OCI-LY3 (cell line): Measurements from ENCODE around the gene HOOK2.
"Not testable (repeated sequence)": the region's sequence is repeated elsewhere in the genome, so short reads cannot be mapped to it uniquely, and the experiment has no call there.

ENCODE experiments used
- H2AFZ ChIP-seq: fragments of 200-600, 300-600 bp; shearing (Covaris generic); 2 replicates; pipeline ENCODE4 v1.6.0; 2014; ENCODE audit warnings: antibody characterized with exemption, low read depth, low read length
- H3K27ac ChIP-seq: fragments of 200-600, 300-600 bp; sonication (generic); 2 replicates; pipeline ENCODE4 v1.5.1; 2014; ENCODE audit warnings: mild to moderate bottlenecking, low read length, moderate library complexity, mixed read lengths
- H3K27me3 ChIP-seq: fragments of 200-600, 300-600 bp; sonication (generic); 2 replicates; pipeline ENCODE4 v1.6.1; 2014; ENCODE audit warnings: low read depth, low read length, mixed read lengths
- H3K36me3 ChIP-seq: fragments of 200-600, 300-600 bp; sonication (generic); replicated peaks from 2 replicates; pipeline ENCODE3; 2014; ENCODE audit warnings: low read depth, low read length, mixed read lengths
- H3K4me1 ChIP-seq: fragments of 300-600, 200-600 bp; sonication (generic); 2 replicates; pipeline ENCODE4 v1.6.1; 2014; ENCODE audit warnings: low read length, mixed read lengths
- H3K4me2 ChIP-seq: fragments of 200-600, 300-600 bp; sonication (generic); 2 replicates; pipeline ENCODE4 v1.6.1; 2014; ENCODE audit warnings: low read length, mixed read lengths
- H3K4me3 ChIP-seq: fragments of 300-600, 200-600 bp; sonication (generic); 2 replicates; pipeline ENCODE4 v1.5.1; 2014; ENCODE audit warnings: antibody characterized with exemption, mild to moderate bottlenecking, low read length, moderate library complexity
- H3K79me2 ChIP-seq: fragments of 300-600, 200-600 bp; shearing (Covaris generic); 2 replicates; pipeline ENCODE4 v1.6.1; 2014; ENCODE audit warnings: mild to moderate bottlenecking, low read length, mixed read lengths
- H3K9ac ChIP-seq: fragments of 300-600, 200-600 bp; shearing (Covaris generic); 2 replicates; pipeline ENCODE4 v1.6.0; 2014; ENCODE audit warnings: mild to moderate bottlenecking, low read length, moderate library complexity
- H3K9me3 ChIP-seq: fragments of 200-600, 300-600 bp; shearing (Covaris generic); 2 replicates; pipeline ENCODE4 v1.6.1; 2014; ENCODE audit warnings: low read length, mixed read lengths; ENCODE audit not compliant: insufficient read depth
- H4K20me1 ChIP-seq: fragments of 200-600, 300-600 bp; sonication (generic); 2 replicates; pipeline ENCODE4 v1.6.1; 2016; ENCODE audit warnings: low read length, mixed read lengths; ENCODE audit not compliant: insufficient read depth
- EZH2phosphoT487 ChIP-seq: fragments of 200-600 bp; shearing (Covaris generic); IDR thresholded peaks from 2 replicates; pipeline ENCODE4 v1.6.1; 2018; ENCODE audit warnings: antibody characterized with exemption, mixed run types, low read depth
- TF ChIP-seq, protein P1 (sequence below): fragments of 200-600, 300-600 bp; sonication (generic); IDR thresholded peaks from 2 replicates; pipeline ENCODE4 v1.5.1; 2014; ENCODE audit warnings: antibody characterized with exemption, low read length, low read depth

Gene HOOK2

DNA sequence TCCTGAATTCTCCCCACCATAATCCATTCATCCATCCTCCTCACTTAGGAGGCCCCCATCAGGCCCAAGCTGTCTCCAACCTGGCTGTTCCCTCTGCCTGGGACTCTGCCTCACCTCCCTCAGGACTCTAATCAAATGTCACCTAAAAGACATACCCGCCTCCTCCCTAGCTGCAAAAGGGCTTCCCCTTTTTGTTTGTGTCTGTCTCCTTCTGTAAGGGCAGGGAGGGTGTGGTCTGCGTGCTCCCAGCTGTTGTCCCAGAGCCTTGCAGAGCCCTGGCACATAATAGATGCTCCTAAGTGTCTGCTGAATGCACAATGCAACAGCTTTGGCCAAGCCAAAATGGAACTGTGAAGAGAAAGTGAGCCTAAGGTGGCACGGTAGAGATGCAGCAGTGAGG is 45.3 kb downstream of the HOOK2 start:
- no peak overlapping the region for H3K4me3 ChIP-seq
- H3K36me3 ChIP-seq: peaks cover 42% of the 10 kb centered on the region
- H2AFZ ChIP-seq: no peak overlapping the region
- H4K20me1 ChIP-seq: peaks cover 37% of the 10 kb centered on the region
- H3K9ac ChIP-seq: no peak overlapping the region
- H3K79me2 ChIP-seq: peaks cover 58% of the 10 kb centered on the region
- TF ChIP-seq, protein P1, sequence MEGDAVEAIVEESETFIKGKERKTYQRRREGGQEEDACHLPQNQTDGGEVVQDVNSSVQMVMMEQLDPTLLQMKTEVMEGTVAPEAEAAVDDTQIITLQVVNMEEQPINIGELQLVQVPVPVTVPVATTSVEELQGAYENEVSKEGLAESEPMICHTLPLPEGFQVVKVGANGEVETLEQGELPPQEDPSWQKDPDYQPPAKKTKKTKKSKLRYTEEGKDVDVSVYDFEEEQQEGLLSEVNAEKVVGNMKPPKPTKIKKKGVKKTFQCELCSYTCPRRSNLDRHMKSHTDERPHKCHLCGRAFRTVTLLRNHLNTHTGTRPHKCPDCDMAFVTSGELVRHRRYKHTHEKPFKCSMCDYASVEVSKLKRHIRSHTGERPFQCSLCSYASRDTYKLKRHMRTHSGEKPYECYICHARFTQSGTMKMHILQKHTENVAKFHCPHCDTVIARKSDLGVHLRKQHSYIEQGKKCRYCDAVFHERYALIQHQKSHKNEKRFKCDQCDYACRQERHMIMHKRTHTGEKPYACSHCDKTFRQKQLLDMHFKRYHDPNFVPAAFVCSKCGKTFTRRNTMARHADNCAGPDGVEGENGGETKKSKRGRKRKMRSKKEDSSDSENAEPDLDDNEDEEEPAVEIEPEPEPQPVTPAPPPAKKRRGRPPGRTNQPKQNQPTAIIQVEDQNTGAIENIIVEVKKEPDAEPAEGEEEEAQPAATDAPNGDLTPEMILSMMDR: no peak
- TF ChIP-seq EZH2phosphoT487: no peak
- H3K4me2 ChIP-seq: no peak overlapping the region
- H3K9me3 ChIP-seq: no peaks in the 10 kb centered on the region
- no peaks in the 10 kb centered on the region for H3K27me3 ChIP-seq
- H3K4me1 ChIP-seq: peaks cover 15% of the 10 kb centered on the region
- H3K27ac ChIP-seq: no peak overlapping the region

DNA sequence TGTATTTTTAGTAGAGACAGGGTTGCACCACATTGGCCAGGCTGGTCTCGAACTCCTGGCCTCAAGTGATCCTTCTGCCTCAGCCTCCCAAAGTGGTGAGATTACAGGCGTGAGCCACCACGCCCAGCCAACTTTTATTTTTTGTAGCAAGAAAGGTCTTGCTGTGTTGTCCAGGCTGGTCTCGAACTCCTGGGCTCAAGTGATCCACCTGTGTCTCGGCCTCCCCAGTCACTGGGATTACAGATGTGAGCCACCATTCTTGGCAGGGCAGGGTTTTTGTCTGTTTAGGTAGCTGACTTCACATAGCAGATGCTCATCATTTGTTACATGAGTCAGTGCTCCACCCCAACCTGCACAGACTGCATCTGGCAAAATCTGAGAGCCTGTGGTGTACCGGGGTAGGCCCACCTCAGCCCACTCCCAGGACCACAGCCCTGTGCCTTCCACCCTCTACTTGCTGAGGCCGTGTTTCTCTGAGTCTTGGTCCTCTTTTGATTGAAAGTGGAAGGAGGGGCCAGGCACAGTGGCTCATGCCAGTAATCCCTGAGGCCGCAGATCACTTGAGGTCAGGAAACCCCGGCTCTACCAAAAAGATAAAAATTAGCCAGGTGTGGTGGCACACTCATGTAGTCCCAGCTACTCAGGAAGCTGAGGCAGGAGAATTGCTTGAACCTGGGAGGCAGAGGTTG is 47.5 kb downstream of the HOOK2 start:
- no peaks in the 10 kb centered on the region for H3K9me3 ChIP-seq
- H3K36me3 ChIP-seq: peaks cover 42% of the 10 kb centered on the region
- no peak for TF ChIP-seq EZH2phosphoT487
- TF ChIP-seq, protein P1: no peak
- no peak overlapping the region for H2AFZ ChIP-seq
- no peak overlapping the region for H3K4me3 ChIP-seq
- no peak overlapping the region for H3K27ac ChIP-seq
- peaks cover 10% of the 10 kb centered on the region for H3K4me1 ChIP-seq
- no peak overlapping the region for H3K4me2 ChIP-seq
- H3K9ac ChIP-seq: no peak overlapping the region
- H3K79me2 ChIP-seq: peaks cover 55% of the 10 kb centered on the region
- H3K27me3 ChIP-seq: no peaks in the 10 kb centered on the region
- peaks cover 26% of the 10 kb centered on the region for H4K20me1 ChIP-seq

DNA sequence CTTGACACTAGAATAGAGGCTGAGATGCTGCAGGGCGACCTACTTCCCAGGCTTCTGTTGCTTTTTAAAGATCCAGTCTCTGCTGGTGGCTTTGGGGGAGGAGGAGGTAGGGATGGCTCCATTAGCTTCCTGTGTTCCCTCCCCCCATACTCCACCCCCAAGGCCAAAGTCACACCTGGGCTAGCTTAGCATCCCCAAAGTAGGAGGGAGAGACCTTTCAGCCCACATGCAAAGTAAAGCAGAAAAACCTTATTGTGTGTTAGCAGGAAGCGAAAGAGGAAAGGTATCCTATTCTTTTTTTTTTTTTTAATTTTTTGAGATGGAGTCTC is 48.4 kb downstream of the HOOK2 start:
- Histone ChIP-seq H3K4me2 (no peak overlapping the region), H3K27me3 (no peaks in the 10 kb centered on the region), H3K36me3 (peaks cover 37% of the 10 kb centered on the region), H4K20me1 (peaks cover 19% of the 10 kb centered on the region), H3K79me2 (peaks cover 55% of the 10 kb centered on the region), H3K9ac (no peak overlapping the region), H3K4me1 (peaks cover 4% of the 10 kb centered on the region), H3K9me3 (no peaks in the 10 kb centered on the region), H3K4me3 (no peak overlapping the region), H2AFZ (no peak overlapping the region), H3K27ac (peak overlapping the region; percentile 26; the same call in 1 of the 2 replicates)
- TF ChIP-seq, protein P1: no peak
- no peak for TF ChIP-seq EZH2phosphoT487

DNA sequence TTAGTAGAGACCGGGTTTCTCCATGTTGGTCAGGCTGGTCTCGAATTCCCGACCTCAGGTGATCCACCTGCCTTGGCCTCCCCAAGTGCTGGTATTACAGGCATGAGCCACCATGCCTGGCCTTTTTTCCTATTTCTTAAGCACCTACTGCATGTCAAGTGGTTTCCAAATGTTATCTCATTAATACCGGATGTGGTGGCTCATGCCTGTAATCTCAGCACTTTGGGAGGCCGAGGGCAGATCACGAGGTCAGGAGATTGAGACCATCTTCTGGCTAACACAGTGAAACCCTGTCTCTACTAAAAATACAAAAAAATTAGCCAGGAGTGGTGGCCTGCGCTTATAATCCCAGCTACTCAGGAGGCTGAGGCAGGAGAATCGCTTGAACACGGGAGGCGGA is 49.7 kb downstream of the HOOK2 start:
- not testable (repeated sequence) for H3K9me3 ChIP-seq, H2AFZ ChIP-seq, H3K27ac ChIP-seq, H3K27me3 ChIP-seq, H3K4me3 ChIP-seq, H3K4me2 ChIP-seq, H3K9ac ChIP-seq
- Histone ChIP-seq H4K20me1 (peaks cover 15% of the 10 kb centered on the region; the same call in 1 of the 2 replicates), H3K79me2 (peaks cover 55% of the 10 kb centered on the region), H3K36me3 (peaks cover 33% of the 10 kb centered on the region), H3K4me1 (peaks cover 14% of the 10 kb centered on the region)
